Measurements from ENCODE around the gene SMG6. TPM values are rescaled to one million over a fixed set of nuclear protein-coding genes. Genes with fewer than 3 reads are reported as not detected.

Gene SMG6
- polyA plus RNA-seq, 1 of the 3 experiments (the other 2 are of a cell fraction) = 15.7 TPM

DNA sequence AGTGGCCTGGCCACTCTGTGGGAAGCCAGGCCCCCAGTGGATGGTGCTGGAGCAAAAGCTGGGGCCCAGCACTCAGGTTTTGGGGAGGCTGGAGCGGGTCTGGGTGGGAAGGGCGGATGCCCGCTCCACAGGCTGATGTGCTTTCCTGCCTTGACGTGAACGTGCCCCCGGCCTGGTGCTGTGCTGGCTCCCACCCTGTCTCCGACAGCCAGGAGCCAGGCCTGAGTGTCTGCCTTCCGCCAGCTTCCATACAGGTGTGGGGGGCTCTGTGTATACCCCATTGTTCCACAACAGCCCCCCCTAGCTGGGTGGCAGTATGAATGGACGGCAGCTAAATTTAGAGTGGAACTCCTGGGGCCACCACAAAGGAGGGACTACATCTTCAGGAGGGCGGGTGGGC, 228.7 kb downstream of the SMG6 start:
- Histone ChIP-seq H3K4me1 (ENCODE audit: control insufficient read depth in 1 of 2, insufficient read depth in 2 of 2, low read depth in 1 of 2, low read length in 1 of 2) (peaks cover 0 to 52% of the 10 kb centered on the region in 2 experiments; a peak in 1 of 4 replicates), H3K27ac (ENCODE audit: low read depth in 2 of 2, low read length in 1 of 2) (peak overlapping the region in 1 of 2 experiments; percentile 95; a peak in 2 of 4 replicates), H3K9me2 (no peaks in the 10 kb centered on the region), H3K36me3 (replicated peaks in 1 of 2; ENCODE audit: control insufficient read depth in 1 of 2, insufficient read depth in 2 of 2, low read length in 1 of 2) (peaks cover 9 to 20% of the 10 kb centered on the region in 2 experiments), H3K9ac (no peak overlapping the region), H3K27me3 (ENCODE audit: insufficient read depth) (no peaks in the 10 kb centered on the region), H3K9me3 (no peaks in the 10 kb centered on the region), H3K4me2 (no peak overlapping the region), H3F3A (replicated peaks; ENCODE audit: insufficient read depth) (peaks cover 4% of the 10 kb centered on the region), H2AFZ (ENCODE audit: low read depth) (no peak overlapping the region), H3K79me2 (ENCODE audit: insufficient read depth) (no peaks in the 10 kb centered on the region), H4K20me1 (ENCODE audit: insufficient read depth) (no peaks in the 10 kb centered on the region), H3K4me3 (ENCODE audit: low read depth in 2 of 2, low read length in 1 of 2) (no peak overlapping the region)
- ChIA-PET POLR2A (interaction anchor here (0.6 kb wide), 1 partner anchor 341 kb away, joined by 4 read pairs; no protein-coding TSS in a partner anchor), CTCF (interaction anchor here (0.7 to 4.5 kb wide), 12 partner anchors 11 to 170 kb away, joined by 3 to 25 read pairs (median 4); partner anchors contain the start of gene HIC1)
- 92% methylated on average over 9 of the region's 10 CpGs for WGBS (ENCODE audit: low lambda C conversion rate)
- no peak for DNase-seq
- TF ChIP-seq JUND (IDR thresholded peaks at IDR 0.05) (no peak), GATA2 (CRISPR knock-in tag; IDR thresholded peaks at IDR 0.05) (no peak), ELF1 (IDR thresholded peaks at IDR 0.05) (no peak), POLR2AphosphoS5 (IDR thresholded peaks at IDR 0.05; ENCODE audit: low read depth, low read length) (no peak)
- TF ChIP-seq, protein P1, sequence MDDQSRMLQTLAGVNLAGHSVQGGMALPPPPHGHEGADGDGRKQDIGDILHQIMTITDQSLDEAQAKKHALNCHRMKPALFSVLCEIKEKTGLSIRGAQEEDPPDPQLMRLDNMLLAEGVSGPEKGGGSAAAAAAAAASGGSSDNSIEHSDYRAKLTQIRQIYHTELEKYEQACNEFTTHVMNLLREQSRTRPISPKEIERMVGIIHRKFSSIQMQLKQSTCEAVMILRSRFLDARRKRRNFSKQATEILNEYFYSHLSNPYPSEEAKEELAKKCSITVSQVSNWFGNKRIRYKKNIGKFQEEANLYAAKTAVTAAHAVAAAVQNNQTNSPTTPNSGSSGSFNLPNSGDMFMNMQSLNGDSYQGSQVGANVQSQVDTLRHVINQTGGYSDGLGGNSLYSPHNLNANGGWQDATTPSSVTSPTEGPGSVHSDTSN (IDR thresholded peaks at IDR 0.05) = no peak
- TF ChIP-seq, protein P2, sequence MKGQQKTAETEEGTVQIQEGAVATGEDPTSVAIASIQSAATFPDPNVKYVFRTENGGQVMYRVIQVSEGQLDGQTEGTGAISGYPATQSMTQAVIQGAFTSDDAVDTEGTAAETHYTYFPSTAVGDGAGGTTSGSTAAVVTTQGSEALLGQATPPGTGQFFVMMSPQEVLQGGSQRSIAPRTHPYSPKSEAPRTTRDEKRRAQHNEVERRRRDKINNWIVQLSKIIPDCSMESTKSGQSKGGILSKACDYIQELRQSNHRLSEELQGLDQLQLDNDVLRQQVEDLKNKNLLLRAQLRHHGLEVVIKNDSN (IDR thresholded peaks at IDR 0.05; ENCODE audit: borderline replicate concordance, low read depth) = no peak

DNA sequence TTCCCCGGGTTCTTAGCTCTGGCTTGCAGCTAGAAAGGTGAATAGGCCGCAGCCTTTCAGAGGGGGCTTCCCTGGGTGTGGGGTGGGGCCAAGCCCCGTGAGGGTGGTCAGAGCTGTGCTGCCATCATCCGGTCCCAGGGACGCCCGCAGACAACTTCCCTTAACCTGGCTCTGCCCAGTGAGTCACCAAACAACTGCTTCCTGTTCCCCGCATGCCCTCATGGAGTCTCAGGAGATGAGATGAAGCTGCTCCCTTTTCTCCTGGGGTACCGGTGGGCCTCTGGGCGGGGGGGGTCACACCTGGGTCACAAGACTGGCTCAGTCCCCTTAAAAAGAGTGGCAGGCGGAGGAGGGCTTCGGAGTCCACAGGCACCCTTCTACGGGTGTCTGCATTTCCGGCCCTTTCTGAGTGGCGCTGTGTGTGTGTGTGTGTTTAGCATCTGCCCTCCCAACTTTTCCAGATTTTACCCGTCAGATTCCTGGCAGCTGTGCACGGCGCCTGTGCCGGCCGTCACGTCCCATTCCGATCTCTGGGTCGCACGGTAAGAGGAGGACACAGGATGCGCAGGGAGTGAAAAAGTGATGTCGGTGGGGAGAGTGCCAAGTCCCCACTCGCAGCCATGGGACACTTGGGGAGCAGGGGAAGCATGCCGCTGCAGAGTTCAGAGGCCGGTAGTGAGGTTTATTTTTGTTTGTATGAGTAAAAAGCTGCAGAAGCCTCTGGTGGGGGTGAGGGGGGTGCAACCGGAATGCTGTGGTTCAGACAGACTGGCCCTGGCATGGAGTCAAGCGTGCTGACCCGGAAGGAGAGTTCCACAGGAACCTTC, 231.9 kb downstream of the SMG6 start:
- Histone ChIP-seq H4K20me1 (ENCODE audit: insufficient read depth) (no peaks in the 10 kb centered on the region), H3K9me3 (no peaks in the 10 kb centered on the region), H3K79me2 (ENCODE audit: insufficient read depth) (no peaks in the 10 kb centered on the region), H3K9ac (no peak overlapping the region), H3K4me1 (ENCODE audit: control insufficient read depth in 1 of 2, insufficient read depth in 2 of 2, low read depth in 1 of 2, low read length in 1 of 2) (peaks cover 25 to 61% of the 10 kb centered on the region in 2 experiments; a peak in 3 of 4 replicates), H3K4me2 (no peak overlapping the region), H3K27ac (ENCODE audit: low read depth in 2 of 2, low read length in 1 of 2) (no peak overlapping the region), H3K9me2 (no peaks in the 10 kb centered on the region), H3K27me3 (ENCODE audit: insufficient read depth) (no peaks in the 10 kb centered on the region), H3K4me3 (ENCODE audit: low read depth in 2 of 2, low read length in 1 of 2) (no peak overlapping the region), H3K36me3 (replicated peaks in 1 of 2; ENCODE audit: control insufficient read depth in 1 of 2, insufficient read depth in 2 of 2, low read length in 1 of 2) (peaks cover 14% of the 10 kb centered on the region in 2 experiments), H2AFZ (ENCODE audit: low read depth) (no peak overlapping the region), H3F3A (replicated peaks; ENCODE audit: insufficient read depth) (peaks cover 17% of the 10 kb centered on the region)
- WGBS (ENCODE audit: low lambda C conversion rate) = 90% methylated on average over 30 of the region's 31 CpGs
- no peak for TF ChIP-seq YY1 (IDR thresholded peaks at IDR 0.05; ENCODE audit: low read depth)
- TF ChIP-seq MEF2A (IDR thresholded peaks at IDR 0.05; ENCODE audit: borderline replicate concordance, low read depth) = no peak
- no peak for DNase-seq
- ChIA-PET CTCF (interaction anchor here (0.6 to 4.5 kb wide), 5 partner anchors 17 to 350 kb away, joined by 3 to 28 read pairs (median 3); partner anchors contain the start of gene HIC1), POLR2A (no interaction called here)

DNA sequence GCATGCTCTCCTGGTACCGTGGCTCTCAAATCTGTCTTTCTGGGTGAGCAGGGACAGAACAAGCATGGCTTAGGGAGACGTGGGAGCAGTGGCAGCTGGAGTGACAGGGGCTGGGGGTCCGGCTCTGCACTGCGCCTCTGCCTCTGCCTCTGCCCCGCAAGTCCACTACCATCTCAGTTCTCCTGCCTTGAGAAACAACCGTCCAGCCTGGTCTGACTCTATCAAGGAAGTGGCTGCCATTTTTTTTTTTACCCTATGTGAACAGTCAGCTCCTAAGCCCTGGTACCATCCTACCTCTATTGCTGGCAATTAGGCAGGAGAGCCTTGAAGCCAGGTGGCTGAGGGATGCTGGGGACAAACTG, 232.6 kb downstream of the SMG6 start:
- H3K36me3 ChIP-seq (replicated peaks in 1 of 2; ENCODE audit: control insufficient read depth in 1 of 2, insufficient read depth in 2 of 2, low read length in 1 of 2) = peaks cover 14% of the 10 kb centered on the region in 2 experiments
- H3K27ac ChIP-seq (ENCODE audit: low read depth in 2 of 2, low read length in 1 of 2) = peak overlapping the region in 1 of 2 experiments; percentile 5; a peak in 1 of 4 replicates
- CTCF ChIA-PET = interaction anchor here (0.9 to 4.5 kb wide), 4 partner anchors 17 to 350 kb away, joined by 3 to 28 read pairs (median 3); partner anchors contain the start of gene HIC1
- POLR2A ChIA-PET = no interaction called here
- H3K4me2 ChIP-seq = no peak overlapping the region
- no peaks in the 10 kb centered on the region for H3K79me2 ChIP-seq (ENCODE audit: insufficient read depth)
- H3F3A ChIP-seq (replicated peaks; ENCODE audit: insufficient read depth) = peaks cover 17% of the 10 kb centered on the region
- H4K20me1 ChIP-seq (ENCODE audit: insufficient read depth) = no peaks in the 10 kb centered on the region
- H2AFZ ChIP-seq (ENCODE audit: low read depth) = no peak overlapping the region
- no peak overlapping the region for H3K4me3 ChIP-seq (ENCODE audit: low read depth in 2 of 2, low read length in 1 of 2)
- no peaks in the 10 kb centered on the region for H3K9me3 ChIP-seq
- no peak overlapping the region for H3K9ac ChIP-seq
- H3K4me1 ChIP-seq (ENCODE audit: control insufficient read depth in 1 of 2, insufficient read depth in 2 of 2, low read depth in 1 of 2, low read length in 1 of 2) = peaks cover 27 to 54% of the 10 kb centered on the region in 2 experiments; a peak in 3 of 4 replicates
- 94% methylated on average over 4 of the region's 6 CpGs for WGBS (ENCODE audit: low lambda C conversion rate)
- no peaks in the 10 kb centered on the region for H3K9me2 ChIP-seq
- TF ChIP-seq EP300 (IDR thresholded peaks at IDR 0.05; ENCODE audit: borderline replicate concordance in 1 of 2, low read depth in 1 of 2, low read length in 1 of 2) (no peak), FOXJ3 (CRISPR knock-in tag; IDR thresholded peaks at IDR 0.05) (no peak), ELF1 (IDR thresholded peaks at IDR 0.05) (no peak), MEF2A (IDR thresholded peaks at IDR 0.05; ENCODE audit: borderline replicate concordance, low read depth) (no peak), RXRA (IDR thresholded peaks at IDR 0.05; ENCODE audit: borderline replicate concordance, low read depth) (no peak), EZH2phosphoT487 (IDR thresholded peaks at IDR 0.05; ENCODE audit: borderline replicate concordance, low read depth) (no peak), SIN3A (IDR thresholded peaks at IDR 0.05; ENCODE audit: borderline replicate concordance, low read depth, low read length) (no peak)
- TF ChIP-seq, protein P3, sequence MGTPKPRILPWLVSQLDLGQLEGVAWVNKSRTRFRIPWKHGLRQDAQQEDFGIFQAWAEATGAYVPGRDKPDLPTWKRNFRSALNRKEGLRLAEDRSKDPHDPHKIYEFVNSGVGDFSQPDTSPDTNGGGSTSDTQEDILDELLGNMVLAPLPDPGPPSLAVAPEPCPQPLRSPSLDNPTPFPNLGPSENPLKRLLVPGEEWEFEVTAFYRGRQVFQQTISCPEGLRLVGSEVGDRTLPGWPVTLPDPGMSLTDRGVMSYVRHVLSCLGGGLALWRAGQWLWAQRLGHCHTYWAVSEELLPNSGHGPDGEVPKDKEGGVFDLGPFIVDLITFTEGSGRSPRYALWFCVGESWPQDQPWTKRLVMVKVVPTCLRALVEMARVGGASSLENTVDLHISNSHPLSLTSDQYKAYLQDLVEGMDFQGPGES (IDR thresholded peaks at IDR 0.05; ENCODE audit: low read depth, low read length) = no peak
- TF ChIP-seq, protein P4, sequence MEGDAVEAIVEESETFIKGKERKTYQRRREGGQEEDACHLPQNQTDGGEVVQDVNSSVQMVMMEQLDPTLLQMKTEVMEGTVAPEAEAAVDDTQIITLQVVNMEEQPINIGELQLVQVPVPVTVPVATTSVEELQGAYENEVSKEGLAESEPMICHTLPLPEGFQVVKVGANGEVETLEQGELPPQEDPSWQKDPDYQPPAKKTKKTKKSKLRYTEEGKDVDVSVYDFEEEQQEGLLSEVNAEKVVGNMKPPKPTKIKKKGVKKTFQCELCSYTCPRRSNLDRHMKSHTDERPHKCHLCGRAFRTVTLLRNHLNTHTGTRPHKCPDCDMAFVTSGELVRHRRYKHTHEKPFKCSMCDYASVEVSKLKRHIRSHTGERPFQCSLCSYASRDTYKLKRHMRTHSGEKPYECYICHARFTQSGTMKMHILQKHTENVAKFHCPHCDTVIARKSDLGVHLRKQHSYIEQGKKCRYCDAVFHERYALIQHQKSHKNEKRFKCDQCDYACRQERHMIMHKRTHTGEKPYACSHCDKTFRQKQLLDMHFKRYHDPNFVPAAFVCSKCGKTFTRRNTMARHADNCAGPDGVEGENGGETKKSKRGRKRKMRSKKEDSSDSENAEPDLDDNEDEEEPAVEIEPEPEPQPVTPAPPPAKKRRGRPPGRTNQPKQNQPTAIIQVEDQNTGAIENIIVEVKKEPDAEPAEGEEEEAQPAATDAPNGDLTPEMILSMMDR (IDR thresholded peaks at IDR 0.05) = no peak
- no peaks in the 10 kb centered on the region for H3K27me3 ChIP-seq (ENCODE audit: insufficient read depth)
- no peak for DNase-seq
